Neuronal stem cell (in vitro differentiated cells): ENCODE data around the gene SPRED1.

Experiments used
- DNase-seq: peaks from one replicate; pipeline ENCODE4 v3.0.0-alpha.2; 2013; ENCODE audit warnings: low spot score
- H2AFZ ChIP-seq: one replicate; pipeline ENCODE4 v1.6.1; 2013; ENCODE audit warnings: mild to moderate bottlenecking, low read length, inconsistent platforms
- H2AK5ac ChIP-seq: 2 replicates; pipeline ENCODE4 v1.6.1; 2013; ENCODE audit warnings: low read depth, mild to moderate bottlenecking, inconsistent platforms, low read length, moderate library complexity, mixed read lengths
- H2BK120ac ChIP-seq: 2 replicates; pipeline ENCODE4 v1.6.1; 2013; ENCODE audit warnings: low read depth, mild to moderate bottlenecking, inconsistent platforms, low read length, moderate library complexity, mixed read lengths
- H2BK12ac ChIP-seq: one replicate; pipeline ENCODE4 v1.6.1; 2013; ENCODE audit warnings: low read length, inconsistent platforms
- H2BK15ac ChIP-seq: 2 replicates; pipeline ENCODE4 v1.6.1; 2013; ENCODE audit warnings: mild to moderate bottlenecking, low read length, inconsistent platforms, mixed read lengths
- H2BK5ac ChIP-seq: one replicate; pipeline ENCODE4 v1.6.1; 2013; ENCODE audit warnings: inconsistent platforms, mild to moderate bottlenecking, low read length, moderate library complexity
- H3K14ac ChIP-seq: one replicate; pipeline ENCODE4 v1.6.1; 2013; ENCODE audit warnings: low read length, inconsistent platforms
- H3K18ac ChIP-seq: 2 replicates; pipeline ENCODE4 v1.6.1; 2013; ENCODE audit warnings: low read length, inconsistent platforms
- H3K23ac ChIP-seq: 2 replicates; pipeline ENCODE4 v1.6.1; 2013; ENCODE audit warnings: low read depth, mild to moderate bottlenecking, mixed read lengths, low read length, inconsistent platforms; ENCODE audit not compliant: poor library complexity
- H3K27ac ChIP-seq: replicated peaks from 3 replicates; pipeline ENCODE4 v1.5.1; 2013; ENCODE audit warnings: low read length, inconsistent platforms
- H3K27me3 ChIP-seq, 3 experiments: 2 replicates each; pipeline ENCODE4 v1.6.1; 2013; ENCODE audit warnings: low read length in 3 of 3, mild to moderate bottlenecking in 2 of 3, inconsistent platforms in 1 of 3, low read depth in 1 of 3, mixed read lengths in 1 of 3, moderate library complexity in 1 of 3; ENCODE audit not compliant: control insufficient read depth in 3 of 3, insufficient read depth in 3 of 3
- H3K36me3 ChIP-seq, 2 donors: replicated peaks in 1 of 2; 2 replicates each; pipeline ENCODE4 v1.6.1; 2013; ENCODE audit warnings: low read length in 2 of 2; ENCODE audit not compliant: control insufficient read depth in 2 of 2, insufficient read depth in 2 of 2
- H3K4ac ChIP-seq: 2 replicates; pipeline ENCODE4 v1.6.1; 2013; ENCODE audit warnings: inconsistent platforms, mild to moderate bottlenecking, low read length, moderate library complexity
- H3K4me1 ChIP-seq, 2 donors: 1 replicate in 1 of 2; 2 replicates in 1 of 2; pipeline ENCODE4 v1.6.1; 2013; ENCODE audit warnings: low read length in 2 of 2, low read depth in 1 of 2; ENCODE audit not compliant: control insufficient read depth in 2 of 2, insufficient read depth in 1 of 2
- H3K4me2 ChIP-seq: one replicate; pipeline ENCODE4 v1.6.1; 2013; ENCODE audit warnings: mild to moderate bottlenecking, low read length, inconsistent platforms; ENCODE audit not compliant: insufficient read depth, poor library complexity, severe bottlenecking
- H3K4me3 ChIP-seq, 2 donors: 2 replicates each; pipeline ENCODE4 v1.5.1; 2013; ENCODE audit warnings: low read length in 2 of 2, mild to moderate bottlenecking in 2 of 2, inconsistent platforms in 1 of 2, moderate library complexity in 1 of 2
- H3K79me1 ChIP-seq: one replicate; pipeline ENCODE4 v1.6.1; 2013; ENCODE audit warnings: low read depth, mild to moderate bottlenecking, inconsistent platforms, low read length, moderate library complexity
- H3K9ac ChIP-seq: one replicate; pipeline ENCODE4 v1.6.1; 2013; ENCODE audit warnings: mild to moderate bottlenecking, low read depth, low read length, inconsistent platforms; ENCODE audit not compliant: poor library complexity
- H3K9me3 ChIP-seq, 2 donors: replicated peaks in 1 of 2; 2 replicates each; pipeline versions ENCODE3 to v1.6.1; 2013; ENCODE audit warnings: low read length in 2 of 2, mild to moderate bottlenecking in 2 of 2, inconsistent platforms in 1 of 2, low read depth in 1 of 2, mixed read lengths in 1 of 2, moderate library complexity in 1 of 2; ENCODE audit not compliant: control insufficient read depth in 2 of 2, insufficient read depth in 1 of 2
- H4K8ac ChIP-seq: one replicate; pipeline ENCODE4 v1.6.1; 2013; ENCODE audit warnings: low read depth, mild to moderate bottlenecking, inconsistent platforms, low read length, moderate library complexity
- H4K91ac ChIP-seq: one replicate; pipeline ENCODE4 v1.6.1; 2013; ENCODE audit warnings: low read length, low read depth, mild to moderate bottlenecking, inconsistent platforms; ENCODE audit not compliant: poor library complexity
- WGBS, 2 donors: extraction: QIAGEN DNeasy Blood & Tissue Kit; methylation state at CpG; one replicate each; pipeline ENCODE4 v1.1.7; 2013; ENCODE audit warnings: missing lambda C conversion rate in 2 of 2, mixed read lengths in 1 of 2; ENCODE audit not compliant: insufficient read length in 2 of 2, insufficient replicate concordance in 1 of 2; ENCODE audit errors: extremely low coverage in 2 of 2; 5-methylcytosine and 5-hydroxymethylcytosine counted together

The SPRED1 gene

DNA sequence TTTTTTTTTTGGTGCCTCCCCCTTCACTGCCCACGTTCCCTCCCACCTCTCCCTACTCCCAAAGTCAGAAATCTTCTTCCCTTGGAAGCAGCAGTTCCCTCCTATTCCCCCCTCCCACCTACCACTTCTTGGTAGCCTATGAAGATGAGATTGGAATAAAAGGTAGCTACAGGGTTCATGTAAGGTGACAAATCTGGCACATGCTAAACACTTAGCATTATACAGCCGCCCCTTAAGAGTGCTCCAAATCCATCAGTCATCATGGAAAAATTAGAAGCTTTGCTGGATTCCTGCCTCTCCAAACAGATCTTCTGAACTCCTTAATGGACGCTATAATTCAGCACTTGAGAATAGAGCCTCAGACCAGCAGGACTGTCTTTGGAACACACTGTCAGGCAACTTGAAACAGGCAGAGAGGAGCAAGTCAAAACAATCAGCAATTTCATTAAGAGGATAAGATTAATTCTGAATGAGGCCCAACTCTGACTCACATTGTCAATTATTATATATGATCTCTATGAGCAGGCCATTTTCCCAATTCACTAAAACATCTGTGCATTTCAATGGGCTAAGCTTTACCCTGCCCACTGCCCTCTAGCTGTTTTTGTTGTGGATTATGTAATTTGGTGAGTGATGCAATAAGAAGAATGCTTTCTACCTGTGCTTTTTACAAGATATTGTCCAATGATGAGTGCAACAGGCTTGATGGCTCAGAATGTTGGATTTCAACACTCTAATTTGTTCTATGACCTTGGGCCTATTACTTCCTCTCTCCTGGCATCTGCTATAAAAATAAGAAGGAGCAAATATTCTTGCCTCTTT lies 34.6 kb upstream of the SPRED1 start:
- H3K4ac ChIP-seq, result no peak overlapping the region
- H2BK120ac ChIP-seq, result no peak overlapping the region
- H2AFZ ChIP-seq, result peak overlapping the region; percentile 12
- H3K27me3 ChIP-seq, result no peaks in the 10 kb centered on the region
- H3K18ac ChIP-seq, result no peak overlapping the region
- no peak overlapping the region for H2BK5ac ChIP-seq
- no peak overlapping the region for H3K9ac ChIP-seq
- DNase-seq, result no peak
- no peak overlapping the region for H2BK12ac ChIP-seq
- no peaks in the 10 kb centered on the region for H3K4me1 ChIP-seq
- no peak overlapping the region for H3K4me2 ChIP-seq
- no peak overlapping the region for H3K14ac ChIP-seq
- no peaks in the 10 kb centered on the region for H3K36me3 ChIP-seq
- no peak overlapping the region for H3K23ac ChIP-seq
- no CpG with 5 or more reads among the region's 3 CpGs for WGBS, 2 donors
- no peak overlapping the region for H3K4me3 ChIP-seq
- H4K91ac ChIP-seq, result no peak overlapping the region
- no peak overlapping the region for H4K8ac ChIP-seq
- no peak overlapping the region for H2AK5ac ChIP-seq
- no peaks in the 10 kb centered on the region for H3K79me1 ChIP-seq
- H2BK15ac ChIP-seq, result no peak overlapping the region
- no peaks in the 10 kb centered on the region for H3K9me3 ChIP-seq
- H3K27ac ChIP-seq, result no peak overlapping the region

DNA sequence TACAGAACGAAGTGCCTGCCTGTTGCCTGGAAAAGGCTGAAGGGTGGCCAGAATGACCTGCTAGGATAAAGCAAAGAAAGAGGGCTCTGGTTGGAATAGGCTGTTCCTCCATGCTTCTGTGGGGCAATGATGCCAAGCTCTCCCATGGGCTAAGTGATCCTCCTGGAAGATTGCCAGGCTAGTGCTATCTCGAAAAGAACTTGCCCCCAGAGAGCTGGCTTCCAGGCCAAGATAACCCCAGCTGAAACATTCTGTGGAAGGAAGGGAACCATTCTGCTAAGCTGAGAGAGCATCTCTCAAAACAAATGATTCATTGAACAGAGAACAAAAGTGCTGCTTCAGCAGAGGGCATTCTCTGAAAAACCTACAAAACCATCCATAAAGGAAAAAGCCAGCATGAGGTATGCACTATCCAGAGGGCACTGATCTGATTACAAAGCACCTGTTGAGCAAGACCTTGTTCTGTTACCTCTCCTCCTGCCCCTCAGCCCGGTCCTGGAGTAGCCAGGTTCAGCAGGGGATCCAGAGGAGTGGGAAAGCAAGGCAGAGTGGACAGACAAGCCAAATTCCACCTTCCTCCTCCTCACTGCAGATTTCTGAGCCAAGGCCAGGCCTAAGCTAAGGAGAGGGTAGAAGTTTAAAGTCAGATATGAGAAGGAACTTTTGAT lies 31.9 kb upstream of the SPRED1 start:
- H2AFZ ChIP-seq, result peak overlapping the region; percentile 28
- no peaks in the 10 kb centered on the region for H3K9me3 ChIP-seq
- H4K8ac ChIP-seq, result no peak overlapping the region
- DNase-seq, result no peak
- H3K27me3 ChIP-seq, result no peaks in the 10 kb centered on the region
- no peak overlapping the region for H3K4ac ChIP-seq
- H2AK5ac ChIP-seq, result no peak overlapping the region
- no peaks in the 10 kb centered on the region for H3K36me3 ChIP-seq
- H3K14ac ChIP-seq, result no peak overlapping the region
- H3K4me3 ChIP-seq, result no peak overlapping the region
- no peak overlapping the region for H2BK12ac ChIP-seq
- WGBS, 2 donors, result no CpG with 5 or more reads among the region's 3 CpGs
- no peak overlapping the region for H2BK5ac ChIP-seq
- no peak overlapping the region for H2BK120ac ChIP-seq
- H3K9ac ChIP-seq, result no peak overlapping the region
- H3K27ac ChIP-seq, result no peak overlapping the region
- H3K23ac ChIP-seq, result no peak overlapping the region
- H3K18ac ChIP-seq, result no peak overlapping the region
- no peak overlapping the region for H4K91ac ChIP-seq
- H3K4me2 ChIP-seq, result no peak overlapping the region
- H2BK15ac ChIP-seq, result no peak overlapping the region
- no peaks in the 10 kb centered on the region for H3K79me1 ChIP-seq
- H3K4me1 ChIP-seq, result no peaks in the 10 kb centered on the region

DNA sequence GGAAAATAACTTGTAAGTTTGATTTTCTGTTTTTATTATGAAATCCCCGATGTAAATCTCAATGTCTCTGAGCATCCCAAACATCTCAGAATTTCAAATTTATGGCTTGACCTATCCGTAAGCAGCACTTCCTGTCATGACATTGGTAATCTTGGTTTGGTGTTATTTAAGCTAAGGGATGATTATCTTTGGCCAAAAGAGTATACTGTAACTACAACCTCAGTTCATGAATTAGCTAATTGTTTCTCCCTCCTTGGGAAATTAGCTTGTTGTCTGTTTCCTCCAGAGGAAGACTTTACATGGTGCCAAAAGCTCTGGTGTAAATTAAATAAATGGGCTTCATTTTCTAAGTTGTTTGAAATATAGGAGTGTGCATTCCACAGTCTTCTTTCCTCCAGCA lies 28.1 kb upstream of the SPRED1 start:
- H3K18ac ChIP-seq, result no peak overlapping the region
- no peaks in the 10 kb centered on the region for H3K79me1 ChIP-seq
- no peak overlapping the region for H2BK5ac ChIP-seq
- no peaks in the 10 kb centered on the region for H3K4me1 ChIP-seq
- no peak overlapping the region for H4K8ac ChIP-seq
- no peak overlapping the region for H3K4me3 ChIP-seq
- no peaks in the 10 kb centered on the region for H3K36me3 ChIP-seq
- H3K9ac ChIP-seq, result no peak overlapping the region
- H3K4ac ChIP-seq, result no peak overlapping the region
- H2BK120ac ChIP-seq, result no peak overlapping the region
- no peak for DNase-seq
- no CpG with 5 or more reads among the region's 2 CpGs for WGBS, 2 donors
- H4K91ac ChIP-seq, result no peak overlapping the region
- no peak overlapping the region for H3K23ac ChIP-seq
- H3K27me3 ChIP-seq, result no peaks in the 10 kb centered on the region
- no peaks in the 10 kb centered on the region for H3K9me3 ChIP-seq
- no peak overlapping the region for H3K14ac ChIP-seq
- H2BK15ac ChIP-seq, result no peak overlapping the region
- no peak overlapping the region for H3K4me2 ChIP-seq
- no peak overlapping the region for H3K27ac ChIP-seq
- H2AK5ac ChIP-seq, result no peak overlapping the region
- no peak overlapping the region for H2AFZ ChIP-seq
- no peak overlapping the region for H2BK12ac ChIP-seq

DNA sequence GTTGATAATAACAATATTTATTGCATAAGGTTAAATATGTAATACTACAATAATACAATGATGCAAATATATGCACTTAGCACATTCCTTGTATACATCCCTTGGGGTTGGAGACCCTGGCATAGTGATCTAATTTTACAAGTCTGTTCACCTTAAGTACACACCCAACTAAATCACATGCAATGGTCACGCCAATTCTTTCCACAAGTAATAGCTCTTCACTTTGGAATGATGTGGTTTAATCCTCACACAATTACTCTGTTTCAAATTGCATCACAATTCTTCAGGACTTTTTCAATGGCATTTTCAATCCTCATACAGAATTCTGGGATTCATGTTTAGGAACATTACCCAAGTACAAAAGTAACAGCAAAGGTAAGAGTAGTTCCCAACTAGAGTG lies 27.3 kb upstream of the SPRED1 start:
- H3K4ac ChIP-seq, result no peak overlapping the region
- H2BK120ac ChIP-seq, result no peak overlapping the region
- no peaks in the 10 kb centered on the region for H3K27me3 ChIP-seq
- no peaks in the 10 kb centered on the region for H3K4me1 ChIP-seq
- no peak overlapping the region for H2AFZ ChIP-seq
- H3K4me2 ChIP-seq, result no peak overlapping the region
- DNase-seq, result no peak
- H4K91ac ChIP-seq, result no peak overlapping the region
- no peak overlapping the region for H4K8ac ChIP-seq
- no peak overlapping the region for H3K18ac ChIP-seq
- no peak overlapping the region for H2BK15ac ChIP-seq
- H2BK5ac ChIP-seq, result no peak overlapping the region
- H2AK5ac ChIP-seq, result no peak overlapping the region
- whole genome bisulfite sequencing, 2 donors, result no CpG with 5 or more reads among the region's 1 CpG
- no peak overlapping the region for H3K9ac ChIP-seq
- H3K36me3 ChIP-seq, result no peaks in the 10 kb centered on the region
- no peak overlapping the region for H3K27ac ChIP-seq
- no peaks in the 10 kb centered on the region for H3K79me1 ChIP-seq
- no peak overlapping the region for H3K4me3 ChIP-seq
- no peak overlapping the region for H3K23ac ChIP-seq
- no peak overlapping the region for H2BK12ac ChIP-seq
- no peak overlapping the region for H3K14ac ChIP-seq
- no peaks in the 10 kb centered on the region for H3K9me3 ChIP-seq
